Prostate gland (tissue), 2 donors: ENCODE data around the gene POMGNT1.

Source experiments
- CTCF ChIP-seq, 4 experiments: fragments of 200-600 bp in 2 of 4; fragments of 450-650 bp in 2 of 4; sonication (generic) in 2 of 4; IDR thresholded peaks; 1 replicate in 3 of 4; 2 replicates in 1 of 4; pipeline ENCODE4 v1.5.1; 2016 to 2019; ENCODE audit warnings: antibody characterized with exemption in 4 of 4, mild to moderate bottlenecking in 2 of 4, moderate library complexity in 2 of 4
- POLR2A ChIP-seq: fragments of 450-650 bp; IDR thresholded peaks from one replicate; pipeline ENCODE4 v1.6.1; 2016; ENCODE audit warnings: antibody characterized with exemption, mild to moderate bottlenecking

GRCh38 chr1:46194641-46195193 is 3.5 kb downstream of the POMGNT1 start:
- TF ChIP-seq CTCF (IDR thresholded peaks at IDR 0.05) = no peak
- no peak for TF ChIP-seq POLR2A
